ENCODE data around the gene U2AF2.

DNA sequence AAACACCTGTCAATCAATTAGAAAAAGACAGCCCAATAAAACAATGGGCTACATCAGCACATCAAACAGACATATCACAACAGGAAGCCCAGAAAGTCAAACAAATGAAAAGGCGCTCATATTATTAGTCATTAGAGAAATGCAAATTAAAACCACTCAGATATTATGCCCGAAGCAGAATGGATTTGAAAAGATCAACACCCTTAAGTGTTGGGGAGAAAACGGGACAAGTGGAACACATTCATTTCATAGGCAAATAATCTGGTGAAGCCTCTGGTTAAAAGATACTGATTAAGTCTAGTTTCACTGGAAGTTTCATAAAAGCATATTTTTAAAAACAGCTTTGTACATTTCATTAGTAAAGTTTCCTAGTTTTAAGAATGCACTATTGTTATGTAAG is 66.0 kb downstream of the U2AF2 start:
- no peak for TF ChIP-seq EZH2 (IDR thresholded peaks at IDR 0.05; ENCODE audit: low read depth)
- TF ChIP-seq, protein P1, sequence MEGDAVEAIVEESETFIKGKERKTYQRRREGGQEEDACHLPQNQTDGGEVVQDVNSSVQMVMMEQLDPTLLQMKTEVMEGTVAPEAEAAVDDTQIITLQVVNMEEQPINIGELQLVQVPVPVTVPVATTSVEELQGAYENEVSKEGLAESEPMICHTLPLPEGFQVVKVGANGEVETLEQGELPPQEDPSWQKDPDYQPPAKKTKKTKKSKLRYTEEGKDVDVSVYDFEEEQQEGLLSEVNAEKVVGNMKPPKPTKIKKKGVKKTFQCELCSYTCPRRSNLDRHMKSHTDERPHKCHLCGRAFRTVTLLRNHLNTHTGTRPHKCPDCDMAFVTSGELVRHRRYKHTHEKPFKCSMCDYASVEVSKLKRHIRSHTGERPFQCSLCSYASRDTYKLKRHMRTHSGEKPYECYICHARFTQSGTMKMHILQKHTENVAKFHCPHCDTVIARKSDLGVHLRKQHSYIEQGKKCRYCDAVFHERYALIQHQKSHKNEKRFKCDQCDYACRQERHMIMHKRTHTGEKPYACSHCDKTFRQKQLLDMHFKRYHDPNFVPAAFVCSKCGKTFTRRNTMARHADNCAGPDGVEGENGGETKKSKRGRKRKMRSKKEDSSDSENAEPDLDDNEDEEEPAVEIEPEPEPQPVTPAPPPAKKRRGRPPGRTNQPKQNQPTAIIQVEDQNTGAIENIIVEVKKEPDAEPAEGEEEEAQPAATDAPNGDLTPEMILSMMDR (conservative IDR thresholded peaks at IDR 0.05): no peak
